Neural cell (in vitro differentiated cells): Measurements from ENCODE around the gene PRKG1. TPM values are rescaled to one million over a fixed set of nuclear protein-coding genes. Genes with fewer than 3 reads are reported as not detected.

ENCODE experiments used
- H2AFZ ChIP-seq: fragments of 200-600, 300-800 bp; sonication (generic), shearing (Covaris generic); 2 replicates; pipeline ENCODE4 v1.6.0; 2014; ENCODE audit warnings: low read depth, mild to moderate bottlenecking, antibody characterized with exemption, low read length, moderate library complexity
- H3F3A ChIP-seq: fragments of 200-600 bp; shearing (Covaris generic); 2 replicates; pipeline ENCODE4 v1.6.1; 2016; ENCODE audit warnings: mild to moderate bottlenecking, moderate library complexity, mixed read lengths, antibody characterized with exemption, low read length; ENCODE audit not compliant: insufficient read depth, poor library complexity, severe bottlenecking
- H3K27ac ChIP-seq: fragments of 200-600, 300-800 bp; sonication (generic), shearing (Covaris generic); 2 replicates; pipeline ENCODE4 v1.5.1; 2014; ENCODE audit warnings: mild to moderate bottlenecking, low read length, moderate library complexity
- H3K27me3 ChIP-seq: fragments of 300-800, 200-600 bp; sonication (generic), shearing (Covaris generic); 2 replicates; pipeline ENCODE4 v1.6.0; 2014; ENCODE audit warnings: mild to moderate bottlenecking, low read depth, low read length, moderate library complexity; ENCODE audit not compliant: insufficient read depth
- H3K36me3 ChIP-seq: fragments of 300-800, 200-600 bp; sonication (generic), shearing (Covaris generic); 2 replicates; pipeline ENCODE4 v1.5.1; 2014; ENCODE audit warnings: mild to moderate bottlenecking, antibody characterized with exemption, low read length, moderate library complexity; ENCODE audit not compliant: insufficient read depth
- H3K4me2 ChIP-seq: fragments of 300-800, 200-600 bp; sonication (generic), shearing (Covaris generic); 2 replicates; pipeline ENCODE4 v1.6.0; 2014; ENCODE audit warnings: mild to moderate bottlenecking, low read length
- H3K4me3 ChIP-seq: fragments of 300-800, 200-600 bp; sonication (generic), shearing (Covaris generic); 2 replicates; pipeline ENCODE4 v1.5.1; 2014; ENCODE audit warnings: mild to moderate bottlenecking, low read length, moderate library complexity
- H3K79me2 ChIP-seq: fragments of 200-600 bp; shearing (Covaris generic); replicated peaks from 2 replicates; pipeline ENCODE4 v1.6.0; 2014; ENCODE audit warnings: mild to moderate bottlenecking, low read length, moderate library complexity; ENCODE audit not compliant: insufficient read depth
- H3K9ac ChIP-seq: fragments of 300-800, 200-600 bp; sonication (generic), shearing (Covaris generic); 2 replicates; pipeline ENCODE4 v1.6.1; 2016; ENCODE audit warnings: mild to moderate bottlenecking, low read length, mixed read lengths
- H3K9me2 ChIP-seq: fragments of 200-600 bp; shearing (Covaris generic); 2 replicates; pipeline ENCODE4 v1.6.1; 2016; ENCODE audit warnings: mild to moderate bottlenecking, low read length, mixed read lengths; ENCODE audit not compliant: insufficient read depth
- H3K9me3 ChIP-seq: fragments of 200-600, 300-800 bp; sonication (generic), shearing (Covaris generic); 2 replicates; pipeline ENCODE4 v1.6.1; 2016; ENCODE audit warnings: mild to moderate bottlenecking, mixed run types, low read length, moderate library complexity, mixed read lengths
- H4K20me1 ChIP-seq: fragments of 200-600 bp; shearing (Covaris generic); 2 replicates; pipeline ENCODE4 v1.6.1; 2016; ENCODE audit warnings: mild to moderate bottlenecking, mixed run types; ENCODE audit not compliant: insufficient read depth
- EP300 ChIP-seq: fragments of 450-650 bp; conservative IDR thresholded peaks from 2 replicates; pipeline ENCODE4 v1.6.1; 2014; ENCODE audit warnings: antibody characterized with exemption, mild to moderate bottlenecking, moderate library complexity; ENCODE audit not compliant: poor library complexity, severe bottlenecking
- EZH2 ChIP-seq: fragments of 200-600, 300-800 bp; shearing (Covaris generic), sonication (generic); IDR thresholded peaks from 2 replicates; pipeline ENCODE4 v1.6.1; 2014; ENCODE audit warnings: antibody characterized with exemption, low read length, borderline replicate concordance, mild to moderate bottlenecking; ENCODE audit not compliant: insufficient read depth, poor library complexity, severe bottlenecking
- MXI1 ChIP-seq: fragments of 450-650 bp; conservative IDR thresholded peaks from 2 replicates; pipeline ENCODE4 v1.6.1; 2014; ENCODE audit warnings: antibody characterized with exemption, mild to moderate bottlenecking; ENCODE audit not compliant: poor library complexity, severe bottlenecking
- POLR2AphosphoS5 ChIP-seq: IDR thresholded peaks from 2 replicates; pipeline ENCODE4 v1.6.1; 2012
- RAD21 ChIP-seq: fragments of 450-650 bp; conservative IDR thresholded peaks from 2 replicates; pipeline ENCODE4 v1.6.1; 2014; ENCODE audit warnings: antibody characterized with exemption, mild to moderate bottlenecking, moderate library complexity
- SMC3 ChIP-seq: fragments of 450-650 bp; conservative IDR thresholded peaks from 2 replicates; pipeline ENCODE4 v1.6.1; 2014; ENCODE audit warnings: antibody characterized with exemption, mild to moderate bottlenecking, moderate library complexity; ENCODE audit not compliant: poor library complexity
- TAF1 ChIP-seq: IDR thresholded peaks from 2 replicates; pipeline ENCODE4 v1.6.1; 2012; ENCODE audit warnings: low read depth
- polyA plus RNA-seq: library from polyadenylated mRNA; depleted of rRNA; stranded (reverse); fragments of >200 nt; gene quantifications from 2 replicates; pipeline ENCODE4 v1.2.3, GENCODE V29; 2014
- TF ChIP-seq, protein P1 (sequence below): fragments of 450-650 bp; IDR thresholded peaks from 2 replicates; pipeline ENCODE4 v1.5.1; 2014; ENCODE audit warnings: antibody characterized with exemption, mild to moderate bottlenecking, moderate library complexity; ENCODE audit not compliant: poor library complexity, severe bottlenecking
- TF ChIP-seq, protein P2 (sequence below): IDR thresholded peaks from 2 replicates; pipeline ENCODE4 v1.6.1; 2012; ENCODE audit warnings: borderline replicate concordance

The PRKG1 gene
- polyA plus RNA-seq, 1 donor from 2014 or later, result 2.2 TPM

DNA sequence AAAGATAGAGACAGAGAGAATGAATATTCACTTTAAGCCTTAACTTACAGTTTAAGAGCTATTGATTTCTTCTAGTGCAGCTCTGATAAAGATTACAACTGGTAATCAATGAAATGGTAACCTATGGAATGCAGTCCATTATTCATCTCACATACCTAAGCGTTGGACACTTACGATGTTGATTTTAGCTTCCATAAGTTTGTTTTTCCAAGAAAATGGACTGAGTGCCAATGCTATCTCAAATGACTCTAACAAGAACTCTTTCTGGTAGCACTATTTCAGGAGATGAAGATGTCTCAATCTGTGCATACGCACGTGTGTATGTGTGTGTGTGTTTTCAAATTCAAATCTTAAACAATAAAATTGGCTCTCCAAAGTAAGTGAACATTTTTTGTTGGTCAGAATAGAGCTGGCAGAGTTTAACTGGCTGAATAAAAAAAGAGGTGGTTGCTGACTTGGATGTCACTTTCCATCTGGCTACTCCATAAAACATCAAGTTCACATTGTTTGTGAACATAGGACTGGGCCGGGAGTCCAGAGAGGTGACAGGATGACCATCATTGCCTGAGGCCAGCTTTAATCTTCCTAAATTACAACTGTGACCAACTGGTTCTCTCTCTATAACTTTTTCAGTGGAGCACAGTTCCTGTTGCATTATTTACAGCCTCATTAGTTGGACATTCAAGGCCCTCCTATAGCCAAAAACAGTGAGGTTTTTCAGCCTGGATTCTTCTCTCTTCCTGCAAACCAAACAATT lies 732.0 kb downstream of the PRKG1 start:
- no peaks in the 10 kb centered on the region for H3K9me3 ChIP-seq
- H4K20me1 ChIP-seq, result no peaks in the 10 kb centered on the region
- TF ChIP-seq RAD21, result no peak
- no peak for TF ChIP-seq EZH2
- TF ChIP-seq, protein P1, sequence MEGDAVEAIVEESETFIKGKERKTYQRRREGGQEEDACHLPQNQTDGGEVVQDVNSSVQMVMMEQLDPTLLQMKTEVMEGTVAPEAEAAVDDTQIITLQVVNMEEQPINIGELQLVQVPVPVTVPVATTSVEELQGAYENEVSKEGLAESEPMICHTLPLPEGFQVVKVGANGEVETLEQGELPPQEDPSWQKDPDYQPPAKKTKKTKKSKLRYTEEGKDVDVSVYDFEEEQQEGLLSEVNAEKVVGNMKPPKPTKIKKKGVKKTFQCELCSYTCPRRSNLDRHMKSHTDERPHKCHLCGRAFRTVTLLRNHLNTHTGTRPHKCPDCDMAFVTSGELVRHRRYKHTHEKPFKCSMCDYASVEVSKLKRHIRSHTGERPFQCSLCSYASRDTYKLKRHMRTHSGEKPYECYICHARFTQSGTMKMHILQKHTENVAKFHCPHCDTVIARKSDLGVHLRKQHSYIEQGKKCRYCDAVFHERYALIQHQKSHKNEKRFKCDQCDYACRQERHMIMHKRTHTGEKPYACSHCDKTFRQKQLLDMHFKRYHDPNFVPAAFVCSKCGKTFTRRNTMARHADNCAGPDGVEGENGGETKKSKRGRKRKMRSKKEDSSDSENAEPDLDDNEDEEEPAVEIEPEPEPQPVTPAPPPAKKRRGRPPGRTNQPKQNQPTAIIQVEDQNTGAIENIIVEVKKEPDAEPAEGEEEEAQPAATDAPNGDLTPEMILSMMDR, result no peak
- TF ChIP-seq, protein P2, sequence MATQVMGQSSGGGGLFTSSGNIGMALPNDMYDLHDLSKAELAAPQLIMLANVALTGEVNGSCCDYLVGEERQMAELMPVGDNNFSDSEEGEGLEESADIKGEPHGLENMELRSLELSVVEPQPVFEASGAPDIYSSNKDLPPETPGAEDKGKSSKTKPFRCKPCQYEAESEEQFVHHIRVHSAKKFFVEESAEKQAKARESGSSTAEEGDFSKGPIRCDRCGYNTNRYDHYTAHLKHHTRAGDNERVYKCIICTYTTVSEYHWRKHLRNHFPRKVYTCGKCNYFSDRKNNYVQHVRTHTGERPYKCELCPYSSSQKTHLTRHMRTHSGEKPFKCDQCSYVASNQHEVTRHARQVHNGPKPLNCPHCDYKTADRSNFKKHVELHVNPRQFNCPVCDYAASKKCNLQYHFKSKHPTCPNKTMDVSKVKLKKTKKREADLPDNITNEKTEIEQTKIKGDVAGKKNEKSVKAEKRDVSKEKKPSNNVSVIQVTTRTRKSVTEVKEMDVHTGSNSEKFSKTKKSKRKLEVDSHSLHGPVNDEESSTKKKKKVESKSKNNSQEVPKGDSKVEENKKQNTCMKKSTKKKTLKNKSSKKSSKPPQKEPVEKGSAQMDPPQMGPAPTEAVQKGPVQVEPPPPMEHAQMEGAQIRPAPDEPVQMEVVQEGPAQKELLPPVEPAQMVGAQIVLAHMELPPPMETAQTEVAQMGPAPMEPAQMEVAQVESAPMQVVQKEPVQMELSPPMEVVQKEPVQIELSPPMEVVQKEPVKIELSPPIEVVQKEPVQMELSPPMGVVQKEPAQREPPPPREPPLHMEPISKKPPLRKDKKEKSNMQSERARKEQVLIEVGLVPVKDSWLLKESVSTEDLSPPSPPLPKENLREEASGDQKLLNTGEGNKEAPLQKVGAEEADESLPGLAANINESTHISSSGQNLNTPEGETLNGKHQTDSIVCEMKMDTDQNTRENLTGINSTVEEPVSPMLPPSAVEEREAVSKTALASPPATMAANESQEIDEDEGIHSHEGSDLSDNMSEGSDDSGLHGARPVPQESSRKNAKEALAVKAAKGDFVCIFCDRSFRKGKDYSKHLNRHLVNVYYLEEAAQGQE, result no peak
- TF ChIP-seq MXI1, result no peak
- TF ChIP-seq EP300, result no peak
- H3K4me2 ChIP-seq, result no peak overlapping the region
- no peak overlapping the region for H2AFZ ChIP-seq
- no peak overlapping the region for H3K9ac ChIP-seq
- no peaks in the 10 kb centered on the region for H3K27me3 ChIP-seq
- no peaks in the 10 kb centered on the region for H3F3A ChIP-seq
- no peak overlapping the region for H3K4me3 ChIP-seq
- H3K9me2 ChIP-seq, result no peaks in the 10 kb centered on the region
- H3K79me2 ChIP-seq, result no peaks in the 10 kb centered on the region
- H3K36me3 ChIP-seq, result no peaks in the 10 kb centered on the region
- no peak overlapping the region for H3K27ac ChIP-seq

DNA sequence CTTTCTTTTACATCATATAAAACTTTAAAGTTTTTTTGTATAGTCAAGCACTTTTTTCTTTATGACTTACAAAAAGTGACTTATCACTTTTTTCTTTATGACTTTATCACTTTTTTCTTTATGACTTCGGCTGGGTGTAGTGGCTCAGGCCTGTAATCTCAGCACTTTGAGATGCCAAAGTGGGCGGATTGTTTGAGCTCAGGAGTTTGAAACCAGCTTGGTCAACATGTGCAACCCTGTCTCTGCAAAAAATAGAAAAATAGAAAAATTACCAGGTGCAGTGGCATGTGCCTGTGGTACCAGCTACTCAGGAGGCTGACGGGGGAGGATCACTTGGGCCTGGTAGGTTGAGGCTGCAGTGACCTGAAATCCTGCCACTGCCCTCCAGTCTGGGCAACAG lies 733.9 kb downstream of the PRKG1 start:
- no peaks in the 10 kb centered on the region for H3K36me3 ChIP-seq
- TF ChIP-seq, protein P2, result no peak
- TF ChIP-seq RAD21, result no peak
- TF ChIP-seq, protein P1, result no peak
- TF ChIP-seq EP300, result no peak
- TF ChIP-seq MXI1, result no peak
- no peak for TF ChIP-seq POLR2AphosphoS5
- no peak for TF ChIP-seq SMC3
- no peak for TF ChIP-seq TAF1
- no peak for TF ChIP-seq EZH2
- H3K4me3 ChIP-seq, result no peak overlapping the region
- no peaks in the 10 kb centered on the region for H3K27me3 ChIP-seq
- no peaks in the 10 kb centered on the region for H3K79me2 ChIP-seq
- H3K4me2 ChIP-seq, result no peak overlapping the region
- no peaks in the 10 kb centered on the region for H3F3A ChIP-seq
- H3K9ac ChIP-seq, result no peak overlapping the region
- no peak overlapping the region for H2AFZ ChIP-seq
- no peaks in the 10 kb centered on the region for H3K9me2 ChIP-seq
- H4K20me1 ChIP-seq, result no peaks in the 10 kb centered on the region
- H3K27ac ChIP-seq, result no peak overlapping the region
- no peaks in the 10 kb centered on the region for H3K9me3 ChIP-seq
